GM21723 (cell line): ENCODE measurements around the gene SH2B3.
"Not testable (repeated sequence)": the region's sequence is repeated elsewhere in the genome, so short reads cannot be mapped to it uniquely, and the experiment has no call there.

ENCODE experiments used
- ATAC-seq: cut with Tn5 transposase; IDR thresholded peaks from one replicate; pipeline ENCODE4 v1.9.1; 2021; ENCODE audit warnings: mild to moderate bottlenecking, moderate library complexity; ENCODE audit not compliant: unreplicated experiment

SH2B3 gene

DNA sequence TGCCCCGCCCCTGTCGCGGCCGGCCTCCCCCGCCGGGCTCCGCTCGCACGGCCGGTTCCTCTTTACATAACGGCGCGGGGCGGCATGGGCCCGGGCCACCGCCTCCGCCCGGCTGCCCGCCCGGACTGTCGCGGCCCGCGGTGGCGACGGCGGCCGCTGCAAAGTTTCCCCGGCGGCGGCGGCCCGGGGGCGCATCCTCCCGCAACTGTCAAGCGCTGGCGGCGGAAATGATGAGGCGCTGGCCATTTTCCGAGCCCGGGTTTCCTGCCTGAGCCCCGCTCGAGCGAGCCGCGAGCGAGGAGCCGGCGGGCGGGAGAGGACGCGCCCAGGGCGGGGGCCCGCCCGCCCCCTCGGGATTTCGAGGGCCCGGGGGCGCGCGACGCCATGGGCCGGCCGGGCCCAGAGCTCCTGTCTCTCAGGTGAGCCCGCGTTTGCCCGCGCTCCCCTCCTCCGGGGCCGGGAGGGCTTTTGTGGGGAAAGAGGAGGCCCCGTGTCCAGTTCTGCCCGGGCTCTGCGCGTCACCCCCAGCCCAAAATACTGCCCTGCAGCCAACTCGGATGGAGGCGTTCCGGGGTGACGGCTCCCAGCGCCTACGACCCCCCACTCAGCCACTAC lies at the start of gene SH2B3:
SH2B3 (plus strand) TSS at position 65 of the 615 bp plus-strand sequence. CDS start 12,223 bp downstream, outside the sequence.
- peak; percentile 4 for ATAC-seq

DNA sequence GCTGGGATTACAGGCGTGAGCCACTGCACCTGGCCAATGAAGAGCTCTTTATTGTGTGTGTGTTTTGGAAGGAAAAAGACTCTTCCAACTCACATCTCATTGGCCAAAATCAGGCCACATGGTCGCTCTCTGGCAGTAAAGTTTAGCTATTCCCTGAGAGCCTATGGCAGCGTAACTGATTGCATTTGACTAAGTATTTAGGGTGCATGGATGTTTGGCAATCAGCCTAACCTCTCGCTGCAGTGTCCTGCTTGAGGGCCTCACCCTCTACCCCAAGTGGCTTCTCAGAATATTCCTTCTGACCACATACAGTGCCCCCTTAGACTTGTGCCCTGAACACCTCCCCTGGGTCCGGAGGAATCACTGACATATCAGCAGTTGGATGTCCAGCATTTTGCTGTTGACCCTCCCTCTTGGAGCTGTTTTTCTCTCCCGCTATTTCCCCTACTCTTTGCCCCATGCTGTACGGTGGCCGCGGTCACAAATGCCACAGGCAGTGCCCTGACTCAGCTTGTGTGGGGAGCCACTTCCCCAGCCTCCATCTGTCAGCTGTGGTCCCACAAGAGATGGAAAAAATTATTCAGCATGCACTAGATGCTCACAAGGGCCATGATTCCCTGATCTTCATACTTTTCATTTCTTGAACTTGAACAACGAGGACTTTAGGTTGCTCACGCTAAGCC lies 46.4 kb upstream of the SH2B3 start:
- no peak for ATAC-seq

DNA sequence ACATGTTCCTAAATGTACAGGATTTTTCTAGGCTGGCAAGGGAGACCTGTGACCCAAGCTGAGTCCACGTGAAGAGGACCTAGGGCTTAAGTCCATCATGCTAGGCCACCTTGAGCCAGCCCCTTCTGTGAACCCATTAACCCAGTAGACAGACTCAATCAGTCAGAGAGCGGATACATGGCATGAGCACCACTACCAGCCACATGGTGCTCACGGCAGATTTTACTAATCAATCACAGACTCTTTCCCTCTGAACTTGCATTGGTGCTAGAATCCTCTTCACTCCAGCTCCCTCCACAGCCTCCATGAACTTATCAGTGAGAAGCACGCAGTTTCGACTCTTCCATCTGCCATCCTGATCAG lies 45.8 kb upstream of the SH2B3 start:
- no peak for ATAC-seq

DNA sequence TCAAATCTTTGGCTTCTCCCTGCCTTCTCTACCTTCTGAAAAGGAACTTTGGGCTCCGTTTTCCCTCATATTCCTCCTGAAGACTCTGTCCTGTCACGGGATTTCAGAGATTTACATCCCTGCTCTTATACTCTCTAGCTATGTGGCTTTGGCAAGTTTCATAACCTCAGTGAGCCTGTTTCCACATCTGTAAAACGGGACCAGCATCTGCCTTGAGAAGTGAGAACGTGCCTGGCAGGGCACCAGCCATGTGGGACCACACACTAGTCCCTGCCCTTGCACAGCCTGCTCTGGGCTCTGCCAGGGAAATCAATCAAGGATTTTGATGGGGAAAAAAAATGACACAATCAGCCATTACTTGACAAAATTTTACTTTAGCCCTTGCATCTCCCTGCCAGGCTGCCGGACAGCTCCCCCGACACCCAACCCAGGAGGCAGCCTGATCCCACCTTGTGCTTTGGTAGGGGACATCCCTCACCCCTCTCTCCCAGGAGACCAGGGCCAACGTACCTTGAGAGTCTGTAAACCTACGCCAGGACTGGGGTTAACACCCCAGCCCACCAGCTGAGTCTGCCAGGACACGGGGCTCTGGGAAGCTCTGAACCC lies 45.3 kb upstream of the SH2B3 start:
- no peak for ATAC-seq

DNA sequence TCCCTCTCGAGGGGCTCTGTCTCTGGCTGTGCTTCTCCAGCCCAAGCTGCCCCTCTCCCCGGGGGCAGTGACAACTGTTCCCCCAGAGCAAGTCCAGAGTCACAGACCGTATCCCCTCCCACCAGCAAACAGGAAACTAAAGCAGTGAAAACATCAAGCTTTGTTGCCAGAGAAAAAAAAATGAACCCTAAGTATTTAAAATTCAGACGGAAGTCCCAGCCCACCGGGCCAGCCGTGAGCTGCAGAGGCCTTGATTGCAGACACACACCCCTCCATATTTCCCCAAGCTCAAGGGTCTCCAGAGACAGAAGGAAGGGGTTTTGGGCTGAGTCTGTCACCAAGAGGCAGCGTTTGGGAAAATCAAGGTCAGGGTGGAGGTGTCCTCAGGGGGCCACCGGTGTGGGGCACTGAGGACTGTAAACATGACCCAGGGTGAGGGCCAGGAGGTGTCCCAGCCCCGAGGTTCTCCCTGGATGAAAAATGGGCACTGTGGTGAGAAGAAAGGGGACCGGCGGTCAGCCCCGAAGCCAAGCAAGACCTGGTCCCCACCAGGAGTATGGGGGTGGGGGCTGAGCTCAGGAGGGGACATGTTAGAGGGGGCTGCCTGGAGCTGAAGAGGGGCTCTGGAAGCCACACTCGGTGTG lies 44.5 kb upstream of the SH2B3 start:
- no peak for ATAC-seq

DNA sequence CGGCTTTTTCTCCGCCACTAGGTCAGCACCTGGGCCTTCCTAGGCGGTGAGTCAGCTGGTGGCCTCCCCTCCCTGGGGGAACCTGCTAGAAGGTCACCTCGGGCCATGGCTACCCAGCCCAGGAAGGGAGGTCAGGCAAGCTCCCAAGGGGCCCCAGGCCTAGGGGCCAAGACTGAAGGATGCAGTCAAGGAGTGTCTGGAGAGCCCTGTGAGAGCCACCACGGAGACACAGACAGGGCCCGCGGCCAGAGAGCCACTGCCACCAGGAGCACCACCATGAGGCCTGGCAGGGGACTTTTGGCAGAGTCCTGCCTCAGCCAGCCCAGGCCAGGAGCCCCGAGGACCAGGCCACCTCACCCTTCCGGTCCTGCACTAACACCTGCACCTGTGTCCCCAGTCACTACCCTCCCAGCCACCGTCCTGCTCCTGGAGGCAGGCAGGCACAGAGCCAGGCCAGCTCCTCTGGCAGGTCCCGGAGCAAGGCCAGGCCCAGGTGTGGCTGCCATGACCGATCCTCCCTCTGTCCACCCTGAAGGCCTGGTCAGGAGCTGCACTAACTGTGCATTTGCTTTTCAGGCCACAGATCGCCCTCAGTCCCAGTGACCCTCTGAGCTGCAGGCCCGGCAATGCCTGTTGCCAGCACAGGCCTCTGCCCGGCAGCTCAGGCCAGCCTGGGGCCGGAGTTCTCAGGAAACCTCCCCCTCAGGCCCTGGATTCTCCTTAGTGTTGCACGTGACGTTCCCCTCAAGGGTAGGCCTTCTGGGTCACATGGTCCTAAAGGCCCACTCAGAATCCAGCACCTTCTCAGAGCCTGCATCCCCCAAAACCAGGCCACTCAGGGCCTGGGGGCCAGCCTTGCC lies 43.8 kb upstream of the SH2B3 start:
- ATAC-seq = no peak

DNA sequence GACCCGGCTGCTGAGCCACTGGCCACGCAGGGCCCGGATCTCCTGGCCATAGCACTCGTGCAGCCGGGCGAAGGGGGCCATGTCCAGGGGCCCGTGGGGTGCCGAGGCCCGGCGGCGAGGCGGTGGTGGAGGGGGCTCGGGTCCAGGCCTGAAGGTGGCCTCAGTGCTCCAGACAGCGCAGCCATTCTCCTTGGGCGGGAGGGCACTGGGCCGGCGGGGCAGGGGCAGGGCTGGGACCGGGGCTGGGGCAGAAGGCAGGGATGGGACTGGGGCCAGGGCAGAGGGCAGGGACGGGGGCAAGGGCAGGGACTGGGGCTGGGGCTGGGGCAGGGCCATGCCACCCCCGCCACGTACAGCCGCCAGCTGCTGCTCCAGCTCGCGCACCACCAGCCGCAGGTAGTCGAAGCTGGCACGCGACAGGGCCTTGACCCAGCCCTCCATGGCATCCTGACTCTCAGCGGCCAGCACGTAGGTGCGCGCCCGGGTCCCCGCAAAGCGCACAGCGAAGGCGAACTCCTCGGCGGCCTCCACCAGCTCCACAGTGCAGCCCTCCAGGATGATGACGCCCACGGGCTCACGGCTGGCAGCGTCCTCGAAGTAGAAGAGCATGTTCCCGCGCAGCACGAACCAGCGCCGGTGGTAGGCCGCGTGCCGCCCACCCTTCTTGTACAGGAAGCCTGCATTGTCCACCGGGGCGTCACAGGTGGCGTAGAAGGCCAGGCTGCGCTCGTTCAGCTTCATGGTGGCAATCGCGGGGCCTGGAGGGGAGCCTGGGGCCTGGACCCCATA lies 42.8 kb upstream of the SH2B3 start:
- no peak for ATAC-seq

DNA sequence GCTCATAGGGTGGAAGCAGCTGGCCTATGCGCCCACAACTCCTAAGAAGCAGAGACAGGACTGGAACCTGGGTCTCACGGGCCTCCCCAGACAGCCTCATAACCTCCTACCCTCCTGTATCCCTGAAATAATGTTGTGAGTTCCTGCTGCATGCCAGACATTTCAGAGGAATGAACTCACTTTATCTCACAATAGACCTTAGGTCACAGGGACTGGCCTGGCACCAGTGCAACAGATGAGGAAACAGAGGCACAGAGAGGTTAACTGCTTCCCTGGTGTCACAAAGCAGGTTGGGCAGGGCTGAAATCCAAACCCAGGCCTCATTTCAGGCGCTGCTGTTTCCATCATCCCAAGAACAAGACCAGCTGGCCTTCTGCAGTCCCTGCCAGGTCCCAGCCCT lies 42.1 kb upstream of the SH2B3 start:
- no peak for ATAC-seq

DNA sequence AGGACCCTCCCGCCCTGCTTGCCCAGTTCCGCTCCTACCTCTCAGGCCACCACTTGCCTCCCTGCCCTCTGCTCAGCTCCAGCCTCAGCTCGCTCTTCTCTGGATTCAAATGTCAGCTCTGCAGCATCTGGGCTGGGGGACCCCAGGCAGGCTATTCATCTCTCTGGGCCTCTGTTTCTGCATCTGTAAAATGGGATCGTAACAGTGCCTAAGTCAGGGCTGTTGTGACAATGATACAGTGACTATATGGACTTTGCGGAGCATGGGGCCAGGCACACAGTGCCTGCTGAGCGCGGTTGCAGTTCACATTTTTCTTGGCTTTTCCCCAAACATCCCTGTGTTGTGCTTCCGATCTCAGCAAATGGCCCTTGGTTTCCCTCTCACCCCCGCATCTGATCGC lies 39.6 kb upstream of the SH2B3 start:
- no peak for ATAC-seq

DNA sequence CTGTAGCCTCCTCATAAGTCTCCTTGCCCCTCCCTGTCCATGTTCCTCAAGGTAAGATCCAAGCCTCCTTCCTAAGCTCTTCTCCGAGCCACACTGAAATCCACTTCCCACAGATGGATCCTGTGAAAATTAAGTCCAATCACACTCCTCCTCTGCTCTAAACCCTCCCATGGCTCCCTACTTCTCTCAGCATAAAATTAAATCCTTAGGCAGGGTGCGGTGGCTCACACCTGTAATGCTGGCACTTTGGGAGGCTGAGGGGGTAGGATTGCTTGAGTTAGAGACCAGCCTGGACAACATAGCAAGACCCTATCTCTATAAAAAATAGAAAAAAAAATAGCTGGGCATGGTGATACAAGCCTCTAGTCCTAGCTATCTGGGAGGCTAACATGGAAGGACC lies 39.1 kb upstream of the SH2B3 start:
- ATAC-seq = no peak

DNA sequence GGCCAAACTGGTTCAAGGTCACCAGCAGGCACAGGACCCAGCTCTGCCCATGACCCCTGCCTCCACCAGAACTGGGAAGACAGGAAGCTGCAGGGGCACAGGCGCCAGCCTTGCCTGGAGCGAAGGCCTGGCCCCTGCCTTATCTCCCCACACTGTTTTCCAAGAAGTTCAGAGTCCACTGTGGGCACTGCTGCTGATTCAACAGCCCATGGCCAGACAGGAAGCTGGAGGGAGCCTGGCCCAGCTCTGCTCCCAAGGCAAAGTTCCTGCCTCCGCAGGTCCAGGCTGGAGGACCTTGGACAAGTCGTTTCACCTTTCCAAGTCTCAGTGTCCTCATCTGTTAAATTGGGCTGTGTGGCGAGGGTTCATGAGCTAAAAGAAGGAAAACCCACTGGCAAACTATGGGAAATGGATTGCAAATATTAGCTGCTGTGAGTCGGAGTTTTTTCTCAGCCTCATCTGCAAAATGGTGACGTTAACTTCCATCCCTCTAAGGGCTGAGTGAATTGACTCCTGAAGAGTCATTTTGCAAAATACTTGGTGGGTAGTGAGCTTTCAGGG lies 38.0 kb upstream of the SH2B3 start:
- ATAC-seq = no peak

DNA sequence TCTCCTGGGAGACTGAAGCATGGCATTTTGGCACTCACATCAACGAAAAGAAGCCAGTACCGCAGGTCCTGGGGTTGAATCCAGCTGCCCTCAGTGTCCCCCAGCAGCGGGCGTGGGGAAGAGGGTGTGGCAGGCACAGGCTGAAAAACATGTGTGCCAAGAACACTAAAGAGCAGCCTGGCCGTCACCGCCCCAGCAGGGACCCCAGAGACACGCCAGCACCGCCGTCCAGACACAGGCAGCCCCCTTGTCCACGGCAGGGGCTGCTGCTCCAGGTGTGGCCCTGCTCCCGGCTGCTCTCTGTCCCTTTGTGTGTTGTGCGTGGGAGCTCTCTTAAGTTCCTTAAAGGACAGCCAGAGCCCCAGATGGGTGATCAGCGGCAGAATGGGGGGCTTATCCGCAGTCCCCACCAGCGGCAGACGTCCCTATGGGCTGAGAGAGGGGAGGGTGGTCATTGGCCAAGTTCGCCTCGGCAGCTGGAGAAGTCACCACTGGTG lies 37.4 kb upstream of the SH2B3 start:
- ATAC-seq = peak; percentile 13

DNA sequence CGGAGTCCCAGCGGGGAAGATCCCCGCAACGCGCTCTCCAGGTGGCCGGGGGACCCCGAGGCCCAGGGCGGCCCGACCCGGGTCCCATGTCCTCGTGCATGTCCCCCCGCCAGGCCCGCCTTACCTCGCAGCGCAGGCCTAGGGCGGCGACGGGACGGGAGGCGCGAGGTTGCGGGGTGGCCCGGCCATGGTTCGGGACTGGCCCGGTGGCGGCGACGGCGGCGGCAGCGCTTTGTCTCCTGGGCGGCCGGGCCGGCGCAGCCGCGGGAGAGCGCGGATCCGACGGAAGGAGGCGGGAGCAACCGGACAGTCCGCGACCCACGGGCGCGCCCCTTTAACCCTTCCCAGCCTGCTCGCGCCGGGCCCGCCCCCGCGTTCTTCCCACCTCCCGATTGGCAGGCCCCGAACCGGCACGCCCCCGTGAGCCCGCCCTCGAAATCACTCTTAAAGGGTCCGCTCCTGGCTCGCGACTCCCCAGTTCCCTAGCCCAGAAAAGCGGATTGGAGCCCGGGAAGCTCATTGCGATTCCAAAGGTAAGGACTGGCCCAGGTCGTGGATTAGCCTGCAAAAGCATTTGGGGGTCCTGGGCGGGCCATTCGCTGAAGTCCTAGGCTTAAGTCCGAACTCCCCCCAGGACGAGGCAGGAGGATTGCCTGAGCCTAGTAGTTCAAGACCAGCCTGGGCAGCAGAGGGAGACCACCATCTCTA lies 36.8 kb upstream of the SH2B3 start, which contains the start of gene PHETA1:
PHETA1 (minus strand) TSS at position 308 of the 708 bp plus-strand sequence. CDS start 5,668 bp downstream, outside the sequence.
- peak; percentile 92 for ATAC-seq

DNA sequence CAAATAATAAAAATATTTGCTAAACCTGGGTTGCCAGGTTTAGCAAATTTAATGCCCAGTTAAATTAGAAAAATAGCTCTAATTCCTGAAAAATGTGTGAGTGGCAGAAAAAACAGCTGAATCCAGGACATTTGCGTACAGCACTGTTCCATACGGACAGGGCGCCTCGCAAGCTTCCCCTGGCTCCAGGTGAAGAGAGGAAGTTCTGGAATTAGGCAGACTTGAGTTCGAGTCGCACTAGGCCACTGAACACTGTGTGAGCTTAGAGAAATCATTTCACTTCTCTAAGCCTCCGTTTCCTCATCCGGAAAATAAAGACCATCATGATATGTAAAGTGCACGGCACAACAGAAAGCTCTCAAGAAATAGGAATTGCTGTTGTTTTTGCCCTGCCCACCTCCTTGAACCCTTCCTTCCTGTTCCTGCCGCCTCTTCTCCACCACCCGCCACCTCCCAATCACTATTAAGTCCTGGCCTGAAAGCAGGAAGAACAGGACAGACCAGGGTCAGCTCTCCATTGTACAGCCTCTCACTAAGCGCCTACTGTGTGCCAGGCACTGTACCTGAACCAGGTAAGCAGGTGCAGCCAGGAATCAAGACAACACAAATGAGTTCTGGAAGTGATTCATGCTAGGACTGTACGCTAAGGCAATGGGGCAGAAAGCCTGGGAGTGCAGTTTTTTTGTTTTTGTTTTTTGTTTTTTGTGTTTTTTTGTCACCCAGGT lies 36.1 kb upstream of the SH2B3 start:
- no peak for ATAC-seq

DNA sequence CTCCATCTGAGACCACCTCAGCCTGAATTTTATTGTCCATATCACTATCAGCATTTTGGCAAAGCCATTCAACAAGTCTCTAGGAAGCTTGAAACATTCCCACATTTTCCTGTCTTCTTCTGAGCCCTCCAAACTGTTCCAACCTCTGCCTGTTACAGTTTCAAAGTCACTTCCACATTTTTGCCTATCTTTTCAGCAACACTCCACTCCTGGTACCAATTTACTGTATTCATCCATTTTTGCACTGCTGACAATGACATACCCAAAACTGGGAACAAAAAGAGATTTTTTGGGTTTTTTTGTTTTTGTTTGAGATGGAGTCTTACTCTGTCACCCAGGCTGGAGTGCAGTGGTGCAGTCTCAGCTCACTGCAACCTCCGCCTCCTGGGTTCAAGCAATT lies 32.5 kb upstream of the SH2B3 start:
- ATAC-seq = not testable (repeated sequence)

DNA sequence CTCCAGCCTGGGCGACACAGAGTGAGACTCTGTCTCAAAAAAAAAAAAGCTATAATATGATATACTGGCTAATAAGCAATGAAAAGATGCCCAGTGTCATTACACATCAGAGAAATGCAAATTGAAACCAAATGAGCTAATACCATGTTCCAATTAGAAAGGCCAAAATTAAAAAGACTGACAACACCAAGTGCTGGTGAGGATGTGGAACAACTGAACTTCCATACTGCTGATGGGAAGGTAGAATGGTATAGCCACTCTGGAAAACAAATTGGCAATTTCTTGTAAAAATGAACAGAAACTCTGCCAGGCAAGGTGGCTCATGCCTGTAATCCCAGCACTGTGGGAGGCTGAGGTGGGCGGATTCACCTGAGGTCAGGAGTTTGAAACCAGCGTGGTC lies 28.3 kb upstream of the SH2B3 start:
- no peak for ATAC-seq

DNA sequence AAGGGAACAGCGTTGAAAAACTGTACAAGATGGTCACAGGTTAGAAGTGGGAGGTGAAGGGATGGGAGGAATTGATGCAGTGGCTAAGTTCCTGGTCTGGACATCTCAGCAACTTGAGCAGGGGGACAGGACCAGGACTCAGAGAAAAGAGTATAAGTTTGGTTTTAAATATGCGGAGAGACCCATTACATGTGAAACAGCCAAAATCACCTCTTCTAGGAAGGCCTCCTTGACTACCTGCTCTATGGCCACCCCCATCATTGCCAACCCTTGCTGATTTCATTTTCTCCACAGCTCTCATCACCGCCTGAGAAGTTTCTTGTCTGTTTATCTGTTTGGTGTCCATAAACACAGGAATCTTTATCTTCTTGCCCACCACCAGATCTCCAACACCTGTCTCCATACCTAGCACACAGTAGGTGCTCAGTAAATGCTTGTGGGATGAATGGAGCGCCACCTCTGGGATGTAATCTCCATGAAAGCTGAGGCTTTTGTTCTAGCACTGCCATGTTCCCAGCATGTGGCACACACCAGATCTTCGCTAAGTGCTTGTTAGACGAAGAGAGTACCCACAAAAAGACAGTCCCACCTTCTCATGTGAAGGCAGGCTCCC lies 25.7 kb upstream of the SH2B3 start:
- no peak for ATAC-seq

DNA sequence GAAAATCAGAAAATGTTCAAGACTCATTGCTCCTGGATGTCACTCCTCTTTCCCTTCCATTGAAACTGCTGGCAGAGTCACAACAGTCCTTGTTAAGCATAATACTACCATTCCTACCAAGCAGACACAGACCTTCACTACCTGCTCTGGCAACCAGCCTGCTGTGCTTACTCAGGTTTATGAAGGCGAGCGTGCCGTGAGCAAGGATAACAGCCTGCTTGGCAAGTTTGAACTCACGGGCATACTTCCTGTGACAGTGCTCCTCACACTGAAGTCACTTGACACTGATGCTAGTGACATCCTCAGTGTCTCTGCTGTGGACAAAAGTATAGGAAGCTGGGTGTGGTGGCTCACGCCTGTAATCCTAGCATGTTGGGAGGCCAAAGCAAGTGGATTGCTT lies 21.1 kb upstream of the SH2B3 start:
- ATAC-seq = no peak
